NCI-H1105 (cell line): ENCODE data around the gene COG4.

Source experiments
- DNase-seq: peaks from one replicate; lab custom pipeline; 2025; lab: John Stamatoyannopoulos, UW

The COG4 gene

DNA sequence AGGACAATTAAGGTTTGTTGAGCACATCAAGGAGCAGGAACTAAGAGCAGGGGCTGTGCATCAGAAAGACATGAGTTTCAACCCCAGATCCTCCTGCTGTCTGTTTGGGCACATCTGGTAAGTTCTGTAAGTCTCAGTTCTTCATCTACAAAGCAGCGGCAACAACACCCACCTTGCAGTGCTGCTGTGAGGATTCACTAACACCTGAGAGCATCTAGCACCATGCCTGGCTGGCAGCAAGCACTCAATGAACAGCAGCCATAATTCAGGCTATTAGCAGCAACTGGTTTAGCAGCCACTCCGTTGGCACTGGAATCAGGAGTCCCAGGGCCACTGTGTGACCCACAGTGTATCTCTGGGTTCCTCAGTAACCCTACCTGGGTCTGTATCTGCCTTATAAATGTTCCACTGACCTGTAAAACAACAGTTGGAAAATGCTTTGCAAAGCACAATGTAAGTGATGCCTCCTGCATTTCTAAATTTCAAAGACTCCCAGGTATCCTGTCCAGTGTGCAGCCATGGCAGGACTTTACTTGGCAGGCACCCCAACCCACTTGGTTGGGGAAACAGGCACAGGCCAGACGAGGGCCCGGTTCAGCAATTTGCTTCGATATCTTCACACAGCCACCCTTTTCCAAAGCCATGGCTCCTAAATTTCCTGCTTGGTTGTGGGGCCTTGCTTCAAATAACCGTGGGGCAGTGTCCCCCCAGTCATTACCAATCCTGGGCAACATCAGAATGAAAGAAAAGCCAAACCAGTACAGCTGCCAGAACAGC, 88.7 kb downstream of the COG4 start:
- DNase-seq = no peak

DNA sequence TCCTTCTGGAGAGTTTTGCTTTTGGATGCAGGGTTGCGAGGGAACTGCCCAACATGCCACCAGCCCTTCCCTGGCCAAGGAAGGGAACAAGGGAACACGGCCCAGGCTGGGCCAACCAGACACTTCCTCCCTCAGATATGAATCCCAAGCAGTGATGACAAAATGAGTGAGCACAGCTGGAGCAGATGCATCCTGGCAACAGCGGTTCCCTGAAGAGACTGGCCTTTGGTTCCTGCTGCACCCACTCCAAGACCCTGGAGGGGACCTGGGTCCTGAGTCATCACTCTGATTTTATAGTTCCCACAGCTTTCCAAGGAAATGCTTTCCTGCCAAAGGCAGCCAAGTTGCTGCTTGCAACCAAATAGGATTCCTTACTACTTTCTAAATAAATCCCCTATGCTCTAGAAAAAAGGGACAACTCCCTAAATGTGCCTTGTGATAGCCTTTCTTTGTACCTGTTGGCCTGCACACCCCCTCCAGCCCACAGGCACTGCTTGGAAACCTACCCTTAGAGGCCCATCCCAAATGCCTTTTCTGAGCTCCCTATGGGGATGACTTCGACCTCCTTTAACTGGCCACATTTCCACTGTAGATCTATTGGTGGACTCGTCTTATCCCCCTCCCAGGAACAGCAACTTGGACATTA, 89.8 kb downstream of the COG4 start:
- no peak for DNase-seq

DNA sequence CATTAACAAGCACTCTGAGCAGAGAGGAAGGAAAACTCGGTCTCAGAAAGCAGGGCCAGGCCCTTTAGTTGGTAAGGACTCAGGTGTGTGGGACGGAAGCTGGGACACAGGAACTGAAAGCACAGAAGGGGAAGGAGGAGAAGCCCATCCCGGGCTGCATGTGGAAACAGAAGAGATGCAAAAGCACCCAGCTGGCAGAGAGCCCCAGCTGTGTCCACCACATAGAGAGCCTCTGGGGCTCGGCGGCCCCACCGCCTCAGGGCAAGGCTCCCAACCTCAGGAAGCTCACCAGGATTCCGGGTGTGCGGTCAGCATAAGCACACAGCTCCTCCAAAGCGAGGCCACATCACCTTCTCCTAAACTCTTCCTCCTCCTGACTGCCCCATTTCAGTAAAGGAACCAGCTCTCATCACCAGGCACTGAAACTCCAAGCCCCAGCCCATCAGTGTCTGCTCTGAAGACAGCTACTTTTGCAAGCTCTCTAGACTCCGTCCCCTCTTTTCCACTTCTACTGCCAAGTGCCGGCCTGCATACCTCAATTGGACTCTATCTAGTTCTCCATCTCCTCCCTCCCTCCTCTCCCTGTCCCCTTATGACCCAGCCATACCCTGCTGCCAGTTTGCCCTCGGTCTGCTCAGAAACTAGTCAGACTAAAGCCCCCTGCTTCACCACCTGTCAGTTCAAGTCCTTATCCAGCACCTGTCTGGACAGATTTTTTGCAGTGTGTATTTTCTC, 90.5 kb downstream of the COG4 start:
- DNase-seq = no peak

DNA sequence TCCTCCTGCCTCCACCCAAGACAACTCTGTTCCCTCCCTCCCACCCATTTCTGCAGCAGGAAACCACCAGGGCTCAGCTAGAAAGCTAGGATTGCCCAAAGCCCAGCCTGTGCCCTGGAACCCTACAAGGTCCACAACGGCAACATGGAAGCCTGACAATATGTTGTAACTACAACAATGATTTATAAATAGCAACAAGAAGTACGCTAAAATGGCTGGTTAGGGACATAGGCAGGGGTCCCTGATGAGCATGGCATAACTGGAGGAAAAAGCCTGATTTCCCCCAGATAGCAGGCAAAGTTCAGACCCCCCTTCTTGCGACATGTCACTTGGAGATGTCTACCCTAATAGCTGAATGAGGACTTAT, 91.0 kb downstream of the COG4 start:
- DNase-seq = no peak

DNA sequence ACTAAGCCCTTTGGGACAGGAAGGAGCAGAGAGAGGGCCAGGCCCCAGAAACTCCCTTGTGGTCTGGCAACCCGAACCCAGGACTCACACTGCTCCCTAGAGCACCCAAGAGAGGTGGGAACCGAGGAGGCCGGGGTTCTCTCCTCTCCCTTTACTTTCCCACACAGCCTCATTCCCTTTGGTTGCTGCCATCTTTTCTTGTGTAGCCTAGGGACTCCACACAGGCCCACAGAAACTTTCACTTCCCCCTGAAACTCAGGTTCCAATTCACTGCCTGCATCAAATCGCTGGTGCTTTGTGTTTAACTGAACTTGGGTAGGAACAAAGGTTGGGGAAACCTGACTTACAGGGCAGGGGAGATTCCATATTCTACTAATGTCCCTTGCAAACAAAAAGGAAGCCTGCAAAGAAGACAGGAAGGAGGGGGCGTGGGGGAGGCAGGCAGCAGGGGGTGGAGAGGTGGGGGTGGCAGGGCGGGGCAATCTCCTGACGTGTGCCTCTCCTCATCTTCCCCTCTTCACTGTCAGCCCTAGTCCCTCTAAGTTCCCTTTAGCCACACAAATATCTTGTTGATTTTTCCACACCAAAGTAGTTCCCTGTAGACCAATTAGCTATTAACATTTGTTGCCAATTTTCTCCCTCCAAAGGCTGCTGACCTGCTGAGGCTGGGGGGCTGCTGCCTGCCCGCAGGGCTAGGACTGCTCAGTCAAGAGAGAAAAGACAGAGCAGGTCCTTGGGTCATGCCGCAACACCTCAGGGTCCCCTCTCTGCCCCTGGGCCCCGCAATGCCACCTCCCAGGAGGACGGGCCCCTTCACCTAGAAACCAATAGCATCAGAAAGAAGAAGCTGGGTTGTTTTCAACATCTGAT, 92.5 kb downstream of the COG4 start:
- DNase-seq = no peak
